ENCODE data around the gene MYMX.

MYMX gene

GRCh38 chr6:44199883-44200282 lies 16.8 kb upstream of the MYMX start:
- no peak overlapping the region for H3K4me3 ChIP-seq (ENCODE audit: low read depth in 1 of 2, low read length in 1 of 2)
- H3K9me3 ChIP-seq = no peaks in the 10 kb centered on the region
- no peak overlapping the region for H3K27ac ChIP-seq
- no peaks in the 10 kb centered on the region for H3K4me1 ChIP-seq (ENCODE audit: control insufficient read depth in 1 of 2, insufficient read depth in 1 of 2, low read depth in 1 of 2, low read length in 1 of 2)
- no peak for TF ChIP-seq CTCF (IDR thresholded peaks at IDR 0.05)
- no peaks in the 10 kb centered on the region for H3K36me3 ChIP-seq
- H3K27me3 ChIP-seq = no peaks in the 10 kb centered on the region

GRCh38 chr6:44201200-44201599 lies 15.5 kb upstream of the MYMX start:
- no peak overlapping the region for H3K27ac ChIP-seq
- no peaks in the 10 kb centered on the region for H3K9me3 ChIP-seq

GRCh38 chr6:44201638-44202303 lies 15.0 kb upstream of the MYMX start:
- H3K4me1 ChIP-seq (ENCODE audit: control insufficient read depth in 1 of 2, insufficient read depth in 1 of 2, low read depth in 1 of 2, low read length in 1 of 2) = no peaks in the 10 kb centered on the region
- no peaks in the 10 kb centered on the region for H3K9me3 ChIP-seq
- TF ChIP-seq CTCF (IDR thresholded peaks at IDR 0.05) = no peak
- H3K36me3 ChIP-seq = no peaks in the 10 kb centered on the region
- H3K27me3 ChIP-seq = no peaks in the 10 kb centered on the region
- no peak overlapping the region for H3K27ac ChIP-seq
- H3K4me3 ChIP-seq (ENCODE audit: low read depth in 1 of 2, low read length in 1 of 2) = no peak overlapping the region

More at GRCh38 chr6:44201200-44201599, 15.5 kb upstream of the MYMX start:
- no peaks in the 10 kb centered on the region for H3K27me3 ChIP-seq
- no peak overlapping the region for H3K4me3 ChIP-seq (ENCODE audit: low read depth in 1 of 2, low read length in 1 of 2)
- H3K36me3 ChIP-seq = no peaks in the 10 kb centered on the region
- H3K4me1 ChIP-seq (ENCODE audit: control insufficient read depth in 1 of 2, insufficient read depth in 1 of 2, low read depth in 1 of 2, low read length in 1 of 2) = no peaks in the 10 kb centered on the region
- no peak for TF ChIP-seq CTCF (IDR thresholded peaks at IDR 0.05)

GRCh38 chr6:44202332-44202971 lies 14.3 kb upstream of the MYMX start:
- Histone ChIP-seq H3K4me3 (ENCODE audit: low read depth in 1 of 2, low read length in 1 of 2) (no peak overlapping the region), H3K9me3 (no peaks in the 10 kb centered on the region), H3K27ac (no peak overlapping the region), H3K36me3 (no peaks in the 10 kb centered on the region), H3K4me1 (ENCODE audit: control insufficient read depth in 1 of 2, insufficient read depth in 1 of 2, low read depth in 1 of 2, low read length in 1 of 2) (no peaks in the 10 kb centered on the region), H3K27me3 (no peaks in the 10 kb centered on the region)
- TF ChIP-seq CTCF (IDR thresholded peaks at IDR 0.05) = no peak

GRCh38 chr6:44202972-44203750 lies 13.6 kb upstream of the MYMX start:
- TF ChIP-seq CTCF (IDR thresholded peaks at IDR 0.05) = no peak
- Histone ChIP-seq H3K4me1 (ENCODE audit: control insufficient read depth in 1 of 2, insufficient read depth in 1 of 2, low read depth in 1 of 2, low read length in 1 of 2) (no peaks in the 10 kb centered on the region), H3K36me3 (no peaks in the 10 kb centered on the region), H3K4me3 (ENCODE audit: low read depth in 1 of 2, low read length in 1 of 2) (no peak overlapping the region), H3K27me3 (no peaks in the 10 kb centered on the region), H3K27ac (no peak overlapping the region), H3K9me3 (no peaks in the 10 kb centered on the region)
